Putamen (tissue), 1 donor: ENCODE data around the gene ST6GALNAC3.

Source experiments
- DNase-seq: peaks from one replicate; pipeline ENCODE4 v3.0.0-alpha.2; 2016; ENCODE audit warnings: low spot score

ST6GALNAC3 gene

GRCh38 chr1:76247261-76247852 is 172.8 kb downstream of the ST6GALNAC3 start:
- DNase-seq: no peak

- DNase-seq: no peak
Observed at GRCh38 chr1:76250271-76250670, 175.7 kb downstream of the ST6GALNAC3 start.

- no peak for DNase-seq
Observed at GRCh38 chr1:76252431-76252830, 177.9 kb downstream of the ST6GALNAC3 start.

DNA sequence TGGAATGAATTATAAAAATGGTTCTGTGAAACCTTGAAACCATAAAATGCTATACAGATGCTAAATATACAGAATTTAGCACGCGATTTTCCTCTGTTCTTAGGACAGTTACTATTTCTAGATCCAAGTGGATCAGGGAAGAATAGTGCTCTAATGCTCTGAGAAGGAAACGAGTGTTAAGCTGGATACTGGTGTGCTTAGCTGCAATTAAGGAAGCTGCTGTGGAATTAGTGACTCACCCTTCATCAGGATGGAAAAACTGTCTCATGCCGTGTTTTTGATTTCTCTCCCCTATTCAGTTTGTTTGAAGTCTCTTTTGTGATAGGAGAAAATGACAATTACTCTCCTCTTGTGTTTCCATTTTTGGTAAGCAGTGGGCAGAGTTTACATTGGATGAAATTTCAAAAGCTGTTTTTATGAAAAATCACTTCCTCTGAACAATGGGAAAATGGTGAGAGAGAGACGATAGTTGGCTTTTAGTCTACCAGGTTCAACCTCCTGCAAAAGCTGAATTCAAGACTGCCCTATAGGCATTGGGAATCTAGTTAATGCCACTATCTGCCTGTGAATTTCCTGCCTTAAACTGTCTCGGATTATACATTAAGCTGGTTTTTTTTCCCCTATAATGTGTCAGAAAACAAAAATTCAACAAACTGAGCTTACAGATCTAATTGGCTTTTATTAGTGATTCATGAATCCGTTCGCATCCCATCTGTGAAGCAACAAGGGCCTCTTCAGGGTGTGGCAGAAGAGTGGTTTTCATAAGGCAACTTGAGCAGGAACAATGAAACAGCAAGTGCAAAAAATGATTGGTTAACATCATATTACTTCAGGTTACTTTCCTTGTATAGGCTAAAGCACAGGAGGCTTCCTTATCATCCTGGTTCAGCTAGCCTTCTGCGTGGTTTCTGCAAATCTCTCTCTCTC is 179.8 kb downstream of the ST6GALNAC3 start:
- peak; percentile 17 for DNase-seq

DNA sequence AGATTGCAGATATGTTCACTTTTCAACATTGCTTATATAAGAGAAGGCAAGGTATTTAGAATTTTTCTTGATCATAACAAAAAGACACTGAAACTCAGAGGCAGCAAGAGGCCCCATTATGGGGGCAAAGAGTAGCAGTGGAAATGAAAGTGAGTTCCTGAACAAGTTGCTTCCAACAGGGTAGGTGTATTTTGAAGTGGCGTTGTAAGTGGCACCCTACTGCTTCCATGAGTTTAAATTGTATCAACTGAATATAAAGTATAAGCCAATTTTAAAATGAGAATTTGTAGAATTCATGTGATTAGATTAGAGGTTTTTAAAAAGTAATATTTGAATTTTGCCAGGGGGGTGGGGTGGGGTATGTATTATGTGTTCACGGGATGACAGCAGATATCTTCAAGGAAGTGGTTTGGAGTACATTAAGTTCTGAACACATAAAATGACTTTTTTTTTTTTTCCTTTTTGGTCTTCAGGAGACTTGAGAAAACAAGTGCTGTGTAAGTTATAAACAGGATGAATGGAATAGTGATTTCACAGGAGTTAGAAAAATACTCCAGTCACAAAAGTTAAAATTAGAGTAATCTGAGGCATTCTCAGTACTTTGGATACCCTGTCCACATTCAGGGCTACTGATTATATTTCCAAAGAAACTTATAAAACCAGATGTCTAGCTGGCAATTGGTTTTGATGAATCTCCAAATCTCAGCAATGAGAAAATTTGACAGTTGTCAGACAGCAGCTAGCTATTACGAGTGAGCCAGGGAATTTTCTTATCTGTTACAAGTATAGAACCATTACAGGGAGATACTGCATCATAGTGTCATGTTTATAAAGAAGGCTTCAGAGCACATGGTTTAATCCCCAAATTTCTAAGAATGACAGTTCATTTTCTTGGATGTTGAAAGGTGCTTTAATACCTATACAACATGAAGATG is 182.0 kb downstream of the ST6GALNAC3 start:
- no peak for DNase-seq

GRCh38 chr1:76257823-76258222 is 183.3 kb downstream of the ST6GALNAC3 start:
- no peak for DNase-seq

DNA sequence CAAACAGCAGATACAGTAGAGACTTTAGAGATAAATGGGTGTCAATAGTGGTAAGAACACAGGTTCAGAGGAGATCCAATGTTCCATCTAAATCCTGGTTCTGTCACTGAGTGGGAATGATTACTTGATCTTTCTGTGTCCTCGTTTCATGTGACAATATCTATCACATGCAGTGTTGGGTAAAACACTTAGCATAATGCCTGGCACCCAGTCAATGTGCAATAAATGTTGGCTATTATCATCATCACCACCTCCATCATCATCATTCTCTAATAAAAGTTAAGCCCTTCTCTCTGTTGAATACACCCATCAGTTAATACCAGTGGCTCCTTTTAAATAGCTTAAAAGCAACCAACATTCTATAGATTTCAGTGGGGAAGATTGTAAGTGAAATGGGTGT is 184.7 kb downstream of the ST6GALNAC3 start:
- DNase-seq: no peak

DNA sequence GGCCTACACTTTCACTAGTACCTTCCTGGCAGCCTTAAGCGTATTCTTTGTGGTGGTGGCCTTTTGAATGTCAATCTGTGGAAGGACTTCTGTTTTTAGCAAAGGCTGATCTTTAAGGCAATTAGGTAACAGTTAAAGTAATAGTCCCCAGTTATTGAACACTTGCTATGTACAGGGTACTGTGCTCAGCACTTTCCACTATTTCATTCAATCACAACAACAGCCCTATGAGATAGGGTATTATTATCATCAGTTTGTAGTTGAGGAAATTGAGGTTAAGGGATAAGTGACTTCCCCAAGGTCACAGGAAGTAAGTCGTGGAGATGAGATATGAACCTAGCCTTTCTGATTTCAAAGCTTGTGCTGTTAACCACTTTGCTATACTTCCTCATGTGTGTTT is 185.7 kb downstream of the ST6GALNAC3 start:
- no peak for DNase-seq

DNA sequence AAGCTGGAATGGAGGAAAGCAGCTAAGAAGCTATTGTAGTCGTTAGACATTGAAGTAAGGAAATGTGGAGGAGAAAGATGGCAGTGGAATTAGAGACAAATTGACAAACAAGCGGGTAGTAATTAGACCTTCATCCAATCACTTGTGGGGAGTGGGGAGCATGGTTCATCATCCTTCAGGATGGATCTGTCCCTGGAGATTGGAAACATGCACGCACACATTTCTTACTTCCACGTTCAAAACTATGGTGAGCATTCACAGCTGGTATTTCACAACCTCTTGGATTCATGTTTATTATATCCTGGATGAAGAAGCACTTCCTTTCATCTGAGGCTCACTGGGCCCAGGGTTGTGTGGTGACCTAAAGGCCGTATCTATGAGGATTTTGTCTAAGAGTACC is 188.1 kb downstream of the ST6GALNAC3 start:
- no peak for DNase-seq

DNA sequence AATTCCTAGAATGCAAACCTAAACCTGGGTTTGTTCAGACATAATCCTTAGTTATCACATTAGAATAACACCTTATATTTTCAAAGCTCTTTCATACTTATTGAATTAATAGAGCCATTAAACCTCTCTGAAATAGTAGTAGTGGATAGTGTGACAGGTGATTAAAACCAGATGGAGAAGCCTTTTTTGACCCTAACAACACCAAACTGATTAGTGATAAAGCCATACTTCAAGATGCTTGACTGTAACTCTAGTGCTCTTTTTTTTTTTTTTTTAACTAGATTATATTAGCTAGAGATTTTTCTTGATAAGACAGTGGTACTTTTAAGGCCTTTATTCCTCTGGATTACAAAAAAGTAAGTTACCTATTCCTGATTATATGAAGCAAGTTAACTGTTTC is 190.1 kb downstream of the ST6GALNAC3 start:
- no peak for DNase-seq

- DNase-seq: no peak
Observed at GRCh38 chr1:76266762-76267161, 192.2 kb downstream of the ST6GALNAC3 start.

DNA sequence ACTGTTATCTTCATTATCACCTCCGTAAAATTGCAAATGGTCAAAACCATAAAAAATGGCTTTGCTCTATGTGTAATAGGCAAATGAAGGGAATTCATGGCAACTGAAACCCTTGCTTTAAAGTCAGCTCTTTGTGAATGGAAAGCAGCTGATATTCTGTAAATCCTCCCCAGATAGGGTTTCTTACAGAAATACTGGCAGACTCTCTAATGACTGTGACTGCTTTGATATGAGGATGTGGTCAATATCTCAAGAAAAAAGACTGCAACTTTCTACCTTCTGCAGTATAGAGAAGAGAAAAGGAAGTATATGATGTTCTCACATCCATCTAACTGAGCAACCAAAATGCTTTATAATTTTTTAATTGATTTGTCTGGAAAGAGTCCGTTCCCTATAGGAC is 193.1 kb downstream of the ST6GALNAC3 start:
- no peak for DNase-seq

GRCh38 chr1:76268341-76268740 is 193.8 kb downstream of the ST6GALNAC3 start:
- no peak for DNase-seq

DNA sequence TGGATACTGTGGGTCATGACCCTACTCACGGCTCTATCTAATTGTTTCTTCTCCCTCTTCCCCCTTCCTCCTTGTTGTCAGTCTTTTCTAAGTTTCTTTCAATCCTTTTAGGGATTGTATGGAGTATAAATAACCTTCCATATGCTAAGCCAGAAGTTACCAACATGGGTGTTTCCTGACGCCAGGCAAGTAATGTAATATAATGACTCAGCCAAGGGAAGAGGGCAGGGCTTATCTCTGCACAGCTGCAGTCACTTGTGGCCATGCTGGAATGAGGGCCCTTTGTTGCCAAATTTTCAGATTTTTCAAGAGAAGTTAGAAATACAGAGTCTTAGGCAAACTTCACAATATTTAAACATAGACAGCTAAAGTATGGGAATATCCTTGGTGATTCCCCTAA is 194.6 kb downstream of the ST6GALNAC3 start:
- no peak for DNase-seq

DNA sequence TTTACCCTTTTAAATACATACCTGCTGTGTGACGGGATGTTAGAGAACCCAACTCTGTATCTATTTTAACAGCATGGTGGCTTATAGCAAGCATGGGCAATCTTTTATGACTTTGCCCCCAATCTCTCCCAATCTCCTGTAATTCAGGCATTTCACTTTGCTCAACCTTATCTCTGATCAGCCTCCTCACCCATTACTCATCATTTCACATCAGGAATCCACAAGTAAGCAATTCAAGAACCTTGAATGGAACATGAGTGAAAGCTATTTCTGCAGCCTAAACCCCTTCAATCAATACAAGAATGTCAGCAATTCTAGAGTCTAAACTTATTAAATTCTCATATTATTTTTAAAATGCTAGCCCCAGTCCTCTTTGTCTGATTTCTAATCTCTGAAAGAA is 199.8 kb downstream of the ST6GALNAC3 start:
- DNase-seq: no peak

- no peak for DNase-seq
Observed at GRCh38 chr1:76274718-76275117, 200.2 kb downstream of the ST6GALNAC3 start.

DNA sequence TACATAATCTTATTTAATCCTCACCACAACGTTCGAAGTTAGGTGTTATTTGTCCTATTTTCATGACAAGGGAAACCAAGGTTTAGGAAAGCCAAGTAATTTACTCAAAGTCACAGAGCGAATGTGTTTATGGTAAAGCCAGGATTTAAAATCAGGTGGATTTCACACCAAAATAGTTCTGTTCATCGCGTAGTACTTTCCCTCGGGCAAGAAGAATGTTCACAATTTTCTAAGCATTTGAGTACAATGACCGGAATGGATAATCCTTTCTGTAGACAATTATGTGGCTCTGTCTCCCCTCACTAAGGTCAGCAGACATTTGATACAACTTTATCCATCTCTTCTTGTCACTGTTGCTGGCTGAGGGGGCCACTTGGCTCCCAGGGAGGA is 204.2 kb downstream of the ST6GALNAC3 start:
- DNase-seq: no peak

GRCh38 chr1:76279101-76279748 is 204.7 kb downstream of the ST6GALNAC3 start:
- DNase-seq: peak; percentile 43

GRCh38 chr1:76281306-76281705 is 206.8 kb downstream of the ST6GALNAC3 start:
- no peak for DNase-seq

GRCh38 chr1:76284842-76285241 is 210.3 kb downstream of the ST6GALNAC3 start:
- DNase-seq: no peak

- DNase-seq: no peak
Observed at GRCh38 chr1:76285578-76286135, 211.1 kb downstream of the ST6GALNAC3 start.

- no peak for DNase-seq
Observed at GRCh38 chr1:76287917-76288316, 213.4 kb downstream of the ST6GALNAC3 start.
